IMR-90 (cell line): ENCODE results near the gene PAQR4. TPM values are rescaled to one million over a fixed set of nuclear protein-coding genes. Genes with fewer than 3 reads are reported as not detected.

ENCODE experiments used
- ATAC-seq: fragments of 200-7000 bp; cut with Tn5 transposase; 2 replicates; pipeline ENCODE4 v1.9.1; 2020; ENCODE audit warnings: low read depth, mild to moderate bottlenecking, moderate library complexity
- BruUV-seq: library from RNA; stranded (reverse); fragments of 400-500 nt; replicated peaks from 2 replicates; lab custom pipeline; 2021; lab: Mats Ljungman, UMichigan
- CTCF ChIA-PET: fragments of 300-600 bp; formaldehyde crosslinking; extraction: SDS; loops from one replicate; lab custom pipeline; 2021; ENCODE audit warnings: antibody characterized with exemption; lab: Yijun Ruan, JAX
- POLR2A ChIA-PET: fragments of 300-600 bp; sonication (Branson Sonifier 250); formaldehyde crosslinking; loops from one replicate; lab custom pipeline; 2022; ENCODE audit warnings: antibody characterized with exemption; ENCODE audit not compliant: unreplicated experiment; lab: Charles Lee
- DNase-seq: peaks from one replicate; pipeline ENCODE4 v3.0.0; 2013
- H2AFZ ChIP-seq: replicated peaks from 2 replicates; pipeline ENCODE3; 2013; ENCODE audit warnings: low read length, mild to moderate bottlenecking; ENCODE audit not compliant: poor library complexity
- H2AK5ac ChIP-seq: 2 replicates; pipeline ENCODE4 v1.6.1; 2013; ENCODE audit warnings: low read depth, low read length, inconsistent platforms
- H2AK9ac ChIP-seq: replicated peaks from 2 replicates; pipeline ENCODE3; 2013; ENCODE audit warnings: mild to moderate bottlenecking, low read depth, low read length, moderate library complexity; ENCODE audit not compliant: poor library complexity
- H2BK120ac ChIP-seq: 2 replicates; pipeline ENCODE4 v1.6.1; 2013; ENCODE audit warnings: low read depth, low read length, inconsistent platforms
- H2BK15ac ChIP-seq: 3 replicates; pipeline ENCODE4 v1.6.1; 2013; ENCODE audit warnings: low read depth, low read length, inconsistent platforms
- H2BK20ac ChIP-seq: 2 replicates; pipeline ENCODE4 v1.6.1; 2013; ENCODE audit warnings: low read depth, mild to moderate bottlenecking, inconsistent platforms, low read length, moderate library complexity
- H2BK5ac ChIP-seq: 2 replicates; pipeline ENCODE4 v1.6.1; 2013; ENCODE audit warnings: mild to moderate bottlenecking, low read depth, low read length, inconsistent platforms; ENCODE audit not compliant: poor library complexity, severe bottlenecking
- H3K14ac ChIP-seq: replicated peaks from 2 replicates; pipeline ENCODE4 v1.6.1; 2013; ENCODE audit warnings: low read depth, low read length, inconsistent platforms
- H3K18ac ChIP-seq: 2 replicates; pipeline ENCODE4 v1.6.1; 2013; ENCODE audit warnings: low read depth, low read length, control low read depth
- H3K23ac ChIP-seq: 2 replicates; pipeline ENCODE4 v1.6.1; 2013; ENCODE audit warnings: low read depth, low read length, inconsistent platforms
- H3K27ac ChIP-seq: 2 replicates; pipeline ENCODE4 v1.5.1; 2013; ENCODE audit warnings: mild to moderate bottlenecking, control low read depth, low read length; ENCODE audit not compliant: insufficient read depth
- H3K27me3 ChIP-seq: 2 replicates; pipeline ENCODE4 v1.6.1; 2013; ENCODE audit warnings: low read length; ENCODE audit not compliant: control insufficient read depth, insufficient read depth
- H3K36me3 ChIP-seq: 2 replicates; pipeline ENCODE4 v1.6.1; 2013; ENCODE audit warnings: low read length, mixed read lengths; ENCODE audit not compliant: control insufficient read depth, insufficient read depth
- H3K4ac ChIP-seq: 2 replicates; pipeline ENCODE4 v1.6.1; 2013; ENCODE audit warnings: low read depth, low read length, inconsistent platforms
- H3K4me1 ChIP-seq: 2 replicates; pipeline ENCODE4 v1.6.1; 2013; ENCODE audit warnings: low read length, mixed read lengths; ENCODE audit not compliant: control insufficient read depth, insufficient read depth
- H3K4me2 ChIP-seq: 2 replicates; pipeline ENCODE4 v1.6.1; 2013; ENCODE audit warnings: low read depth, mild to moderate bottlenecking, control low read depth, low read length, moderate library complexity
- H3K4me3 ChIP-seq: 2 replicates; pipeline ENCODE4 v1.5.1; 2013; ENCODE audit warnings: low read depth, mild to moderate bottlenecking, control low read depth, low read length, moderate library complexity; ENCODE audit not compliant: insufficient read depth
- H3K56ac ChIP-seq: 2 replicates; pipeline ENCODE4 v1.6.1; 2013; ENCODE audit warnings: low read length, inconsistent platforms; ENCODE audit not compliant: insufficient read depth; ENCODE audit errors: extremely low read depth
- H3K79me1 ChIP-seq, 2 experiments: 2 replicates each; pipeline ENCODE4 v1.6.1; 2013; ENCODE audit warnings: low read length in 2 of 2, inconsistent platforms in 1 of 2, low read depth in 1 of 2
- H3K9ac ChIP-seq: 2 replicates; pipeline ENCODE4 v1.6.1; 2013; ENCODE audit warnings: low read depth, low read length, control low read depth
- H3K9me1 ChIP-seq: 2 replicates; pipeline ENCODE4 v1.6.1; 2013; ENCODE audit warnings: low read length, inconsistent platforms; ENCODE audit not compliant: insufficient read depth
- H3K9me3 ChIP-seq: 2 replicates; pipeline ENCODE4 v1.6.1; 2013; ENCODE audit warnings: low read length; ENCODE audit not compliant: control insufficient read depth, insufficient read depth
- H4K20me1 ChIP-seq: 2 replicates; pipeline ENCODE4 v1.6.1; 2013; ENCODE audit warnings: low read length, inconsistent platforms; ENCODE audit not compliant: insufficient read depth
- H4K5ac ChIP-seq: 2 replicates; pipeline ENCODE4 v1.6.1; 2013; ENCODE audit warnings: mild to moderate bottlenecking, low read depth, low read length, control low read depth
- H4K8ac ChIP-seq, 2 experiments: 2 replicates each; pipeline ENCODE4 v1.6.1; 2013; ENCODE audit warnings: low read depth in 2 of 2, low read length in 2 of 2, control low read depth in 1 of 2, inconsistent platforms in 1 of 2
- H4K91ac ChIP-seq: 2 replicates; pipeline ENCODE4 v1.6.1; 2013; ENCODE audit warnings: low read depth, low read length, inconsistent platforms; ENCODE audit not compliant: insufficient read depth
- ELK1 ChIP-seq: fragments of 150-350 bp; IDR thresholded peaks from 2 replicates; pipeline ENCODE4 v1.6.1; 2016; ENCODE audit warnings: low read depth, mild to moderate bottlenecking, low read length, moderate library complexity, borderline replicate concordance
- FOS ChIP-seq: fragments of 150-350 bp; IDR thresholded peaks from 2 replicates; pipeline ENCODE4 v1.6.1; 2016; ENCODE audit warnings: low read depth, low read length
- MXI1 ChIP-seq: IDR thresholded peaks from 2 replicates; pipeline ENCODE4 v1.6.1; 2012; ENCODE audit warnings: low read depth, mild to moderate bottlenecking, low read length, moderate library complexity, borderline replicate concordance
- POLR2A ChIP-seq: IDR thresholded peaks from 2 replicates; pipeline ENCODE4 v1.6.1; 2012; ENCODE audit warnings: mild to moderate bottlenecking, low read depth, low read length
- RCOR1 ChIP-seq: IDR thresholded peaks from 2 replicates; pipeline ENCODE4 v1.6.1; 2012; ENCODE audit warnings: mild to moderate bottlenecking, low read length, improper control_type of control experiment; ENCODE audit not compliant: insufficient replicate concordance
- RFX5 ChIP-seq: IDR thresholded peaks from 2 replicates; pipeline ENCODE4 v1.8.0; 2012; ENCODE audit warnings: low read depth, mild to moderate bottlenecking, low read length, moderate library complexity
- USF2 ChIP-seq: fragments of 150-350 bp; IDR thresholded peaks from 2 replicates; pipeline ENCODE4 v1.6.1; 2017; ENCODE audit warnings: mild to moderate bottlenecking, antibody characterized with exemption, low read length, low read depth
- WGBS, 2 experiments: methylation state at CpG; one replicate each; pipeline versions ENCODE4 v1.1.5 to v1.1.7; 2013; ENCODE audit warnings: missing lambda C conversion rate in 2 of 2; ENCODE audit not compliant: insufficient read length in 1 of 2; ENCODE audit errors: extremely low coverage in 2 of 2; 5-methylcytosine and 5-hydroxymethylcytosine counted together
- dilution Hi-C: fragments of 300-500 bp; cut with HindIII; formaldehyde crosslinking; loops from one replicate; pipeline ENCODE4 v1.14.3; 2018; ENCODE audit warnings: low sequenced_read_pairs; ENCODE audit not compliant: unreplicated experiment
- in situ Hi-C: fragments of 300-500 bp; cut with MboI; formaldehyde crosslinking; loops from 3 replicates; pipeline ENCODE4 v1.14.3; 2019; ENCODE audit warnings: low sequenced_read_pairs, inconsistent platforms, mixed read lengths
- intact Hi-C: fragments of 100-400 bp; cut with micrococcal nuclease; formaldehyde crosslinking; loops from 2 replicates; pipeline ENCODE4 v1.10.0; 2022
- polyA plus RNA-seq, 3 experiments: library from polyadenylated mRNA; depleted of rRNA; stranded (reverse); fragments of >200 nt; gene quantifications; 2 replicates each; pipeline ENCODE4 v1.2.3, GENCODE V29; 2012; ENCODE audit warnings: low replicate concordance in 1 of 3
- total RNA-seq: library from RNA; depleted of rRNA; stranded (reverse); fragments of >200 nt; gene quantifications from 2 replicates; pipeline ENCODE4 v1.2.3, GENCODE V29; 2012

Gene PAQR4
- total and polyA plus RNA-seq, 2 of the 4 experiments (the other 2 are of a cell fraction): 2.2 to 10.0 TPM

GRCh38 chr16:3022684-3023414 lies 53.7 kb downstream of the PAQR4 start:
- H2BK20ac ChIP-seq: peak overlapping the region; percentile 53
- WGBS, 2 experiments: 0% methylated on average over 1 of the region's 8 CpGs; no CpG with 5 or more reads in 1 of the 2 experiments
- peak overlapping the region; percentile 90 for H4K5ac ChIP-seq
- peak overlapping the region; percentile 99 for H3K9ac ChIP-seq
- H2AK5ac ChIP-seq: peak overlapping the region; percentile 99
- peak overlapping the region; percentile 99 for H4K91ac ChIP-seq
- H3K18ac ChIP-seq: peak overlapping the region; percentile 96
- H2BK5ac ChIP-seq: peak overlapping the region; percentile 99
- no peaks in the 10 kb centered on the region for H3K9me1 ChIP-seq
- peak overlapping the region; percentile 93 for H2BK120ac ChIP-seq
- TF ChIP-seq RCOR1: no peak
- no peak for TF ChIP-seq FOS
- no peak for TF ChIP-seq ELK1
- TF ChIP-seq POLR2A: peak; percentile 3; the same call in 1 of the 2 replicates
- TF ChIP-seq USF2: no peak
- no peak for TF ChIP-seq RFX5
- TF ChIP-seq MXI1: no peak
- peak overlapping the region; percentile 100 for H3K27ac ChIP-seq
- H4K8ac ChIP-seq: peak overlapping the region; percentile 98
- dilution Hi-C loops: no loop called here
- POLR2A ChIA-PET: interaction anchor here (0.5 to 2.0 kb wide), 5 partner anchors 9 to 110 kb away, joined by 3 to 7 read pairs (median 3); partner anchors contain the start of gene CLDN9
- no peaks in the 10 kb centered on the region for H3K27me3 ChIP-seq
- H3K4me2 ChIP-seq: peak overlapping the region; percentile 95
- in situ Hi-C loops: no loop called here
- H3K23ac ChIP-seq: peak overlapping the region; percentile 99
- H2BK15ac ChIP-seq: peak overlapping the region; percentile 87; the same call in 2 of the 3 replicates
- ATAC-seq (no peak), DNase-seq (peak; percentile 20)
- H3K36me3 ChIP-seq: peaks cover 22% of the 10 kb centered on the region
- H4K20me1 ChIP-seq: peaks cover 33% of the 10 kb centered on the region
- peaks cover 0 to 27% of the 10 kb centered on the region in 2 experiments; a peak in 2 of 4 replicates for H3K79me1 ChIP-seq
- peak overlapping the region; percentile 57 for H3K4me3 ChIP-seq
- intact Hi-C loops: loop anchor here (1.0 kb wide), 1 partner anchor 40 kb away; no protein-coding TSS in a partner anchor
- H2AFZ ChIP-seq: peak overlapping the region; percentile 16
- peaks cover 11% of the 10 kb centered on the region for H3K4me1 ChIP-seq
- H3K56ac ChIP-seq: peak overlapping the region; percentile 100
- BruUV-seq: no TSS peak
- peak overlapping the region; percentile 99 for H3K4ac ChIP-seq
- peak overlapping the region; percentile 93 for H2AK9ac ChIP-seq
- peak overlapping the region; percentile 97 for H3K14ac ChIP-seq
- CTCF ChIA-PET: interaction anchor here (0.9 to 2.7 kb wide), 3 partner anchors 8 to 107 kb away, joined by 3 to 12 read pairs (median 6); no protein-coding TSS in a partner anchor
- H3K9me3 ChIP-seq: no peaks in the 10 kb centered on the region
